ENCODE results near the gene GPR32.

GPR32 gene

GRCh38 chr19:50725218-50725910 lies 44.9 kb upstream of the GPR32 start (continued):
- TF ChIP-seq, protein P1, sequence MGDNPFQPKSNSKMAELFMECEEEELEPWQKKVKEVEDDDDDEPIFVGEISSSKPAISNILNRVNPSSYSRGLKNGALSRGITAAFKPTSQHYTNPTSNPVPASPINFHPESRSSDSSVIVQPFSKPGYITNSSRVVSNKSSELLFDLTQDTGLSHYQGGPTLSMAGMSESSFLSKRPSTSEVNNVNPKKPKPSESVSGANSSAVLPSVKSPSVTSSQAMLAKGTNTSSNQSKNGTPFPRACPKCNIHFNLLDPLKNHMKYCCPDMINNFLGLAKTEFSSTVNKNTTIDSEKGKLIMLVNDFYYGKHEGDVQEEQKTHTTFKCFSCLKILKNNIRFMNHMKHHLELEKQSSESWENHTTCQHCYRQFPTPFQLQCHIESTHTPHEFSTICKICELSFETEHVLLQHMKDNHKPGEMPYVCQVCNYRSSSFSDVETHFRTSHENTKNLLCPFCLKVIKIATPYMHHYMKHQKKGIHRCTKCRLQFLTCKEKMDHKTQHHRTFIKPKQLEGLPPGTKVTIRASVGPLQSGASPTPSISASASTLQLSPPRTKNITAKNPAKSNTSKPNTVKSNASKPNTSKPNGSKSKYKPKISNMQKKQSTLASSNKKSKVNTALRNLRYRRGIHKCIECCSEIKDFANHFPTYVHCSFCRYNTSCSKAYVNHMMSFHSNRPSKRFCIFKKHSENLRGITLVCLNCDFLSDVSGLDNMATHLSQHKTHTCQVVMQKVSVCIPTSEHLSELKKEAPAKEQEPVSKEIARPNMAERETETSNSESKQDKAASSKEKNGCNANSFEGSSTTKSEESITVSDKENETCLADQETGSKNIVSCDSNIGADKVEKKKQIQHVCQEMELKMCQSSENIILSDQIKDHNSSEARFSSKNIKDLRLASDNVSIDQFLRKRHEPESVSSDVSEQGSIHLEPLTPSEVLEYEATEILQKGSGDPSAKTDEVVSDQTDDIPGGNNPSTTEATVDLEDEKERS (tag by site-specific recombination; IDR thresholded peaks at IDR 0.05): no peak
- no peak for TF ChIP-seq ZNF175 (tag by site-specific recombination; IDR thresholded peaks at IDR 0.05)
- peak; percentile 69; the same call in 1 of the 2 replicates for TF ChIP-seq ZNF777 (tag by site-specific recombination; IDR thresholded peaks at IDR 0.05; ENCODE audit: borderline replicate concordance)
- TF ChIP-seq, protein P2, sequence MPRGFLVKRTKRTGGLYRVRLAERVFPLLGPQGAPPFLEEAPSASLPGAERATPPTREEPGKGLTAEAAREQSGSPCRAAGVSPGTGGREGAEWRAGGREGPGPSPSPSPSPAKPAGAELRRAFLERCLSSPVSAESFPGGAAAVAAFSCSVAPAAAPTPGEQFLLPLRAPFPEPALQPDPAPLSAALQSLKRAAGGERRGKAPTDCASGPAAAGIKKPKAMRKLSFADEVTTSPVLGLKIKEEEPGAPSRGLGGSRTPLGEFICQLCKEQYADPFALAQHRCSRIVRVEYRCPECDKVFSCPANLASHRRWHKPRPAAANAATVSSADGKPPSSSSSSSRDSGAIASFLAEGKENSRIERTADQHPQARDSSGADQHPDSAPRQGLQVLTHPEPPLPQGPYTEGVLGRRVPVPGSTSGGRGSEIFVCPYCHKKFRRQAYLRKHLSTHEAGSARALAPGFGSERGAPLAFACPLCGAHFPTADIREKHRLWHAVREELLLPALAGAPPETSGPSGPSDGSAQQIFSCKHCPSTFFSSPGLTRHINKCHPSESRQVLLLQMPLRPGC (tag by site-specific recombination; IDR thresholded peaks at IDR 0.05): peak; percentile 25; the same call in 1 of the 2 replicates
- 0 out of 2 replicates have a peak, but pooled peaks have one; percentile 34 for TF ChIP-seq ZNF16 (tag by site-specific recombination; IDR thresholded peaks at IDR 0.05; ENCODE audit: low read depth)
- TF ChIP-seq ZNF350 (tag by site-specific recombination; IDR thresholded peaks at IDR 0.05): no peak
- no peak for TF ChIP-seq IKZF3 (tag by site-specific recombination; IDR thresholded peaks at IDR 0.05)
- TF ChIP-seq ZNF623 (tag by site-specific recombination; IDR thresholded peaks at IDR 0.05): no peak
- no peak for TF ChIP-seq ZNF157 (tag by site-specific recombination; IDR thresholded peaks at IDR 0.05)
- TF ChIP-seq ZNF211 (tag by site-specific recombination; IDR thresholded peaks at IDR 0.05; ENCODE audit: low read depth): no peak
- TF ChIP-seq WT1 (tag by site-specific recombination; IDR thresholded peaks at IDR 0.05): no peak; the same call in 1 of the 2 replicates
- no peak for TF ChIP-seq ZFP41 (tag by site-specific recombination; IDR thresholded peaks at IDR 0.05; ENCODE audit: borderline replicate concordance)
- TF ChIP-seq, protein P3, sequence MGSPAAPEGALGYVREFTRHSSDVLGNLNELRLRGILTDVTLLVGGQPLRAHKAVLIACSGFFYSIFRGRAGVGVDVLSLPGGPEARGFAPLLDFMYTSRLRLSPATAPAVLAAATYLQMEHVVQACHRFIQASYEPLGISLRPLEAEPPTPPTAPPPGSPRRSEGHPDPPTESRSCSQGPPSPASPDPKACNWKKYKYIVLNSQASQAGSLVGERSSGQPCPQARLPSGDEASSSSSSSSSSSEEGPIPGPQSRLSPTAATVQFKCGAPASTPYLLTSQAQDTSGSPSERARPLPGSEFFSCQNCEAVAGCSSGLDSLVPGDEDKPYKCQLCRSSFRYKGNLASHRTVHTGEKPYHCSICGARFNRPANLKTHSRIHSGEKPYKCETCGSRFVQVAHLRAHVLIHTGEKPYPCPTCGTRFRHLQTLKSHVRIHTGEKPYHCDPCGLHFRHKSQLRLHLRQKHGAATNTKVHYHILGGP (tag by site-specific recombination; IDR thresholded peaks at IDR 0.05): no peak
- TF ChIP-seq, protein P4, sequence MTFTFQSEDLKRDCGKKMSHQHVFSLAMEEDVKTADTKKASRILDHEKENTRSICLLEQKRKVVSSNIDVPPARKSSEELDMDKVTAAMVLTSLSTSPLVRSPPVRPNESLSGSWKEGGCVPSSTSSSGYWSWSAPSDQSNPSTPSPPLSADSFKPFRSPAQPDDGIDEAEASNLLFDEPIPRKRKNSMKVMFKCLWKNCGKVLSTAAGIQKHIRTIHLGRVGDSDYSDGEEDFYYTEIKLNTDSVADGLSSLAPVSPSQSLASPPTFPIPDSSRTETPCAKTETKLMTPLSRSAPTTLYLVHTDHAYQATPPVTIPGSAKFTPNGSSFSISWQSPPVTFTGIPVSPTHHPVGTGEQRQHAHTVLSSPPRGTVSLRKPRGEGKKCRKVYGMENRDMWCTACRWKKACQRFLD (tag by site-specific recombination; IDR thresholded peaks at IDR 0.05): no peak
- TF ChIP-seq ZIC2 (tag by site-specific recombination; IDR thresholded peaks at IDR 0.05): no peak
- peak; percentile 75 for TF ChIP-seq ZNF610 (tag by site-specific recombination; IDR thresholded peaks at IDR 0.05; ENCODE audit: borderline replicate concordance)
- TF ChIP-seq ZNF670 (tag by site-specific recombination; IDR thresholded peaks at IDR 0.05; ENCODE audit: low read depth): no peak
- TF ChIP-seq ZNF707 (tag by site-specific recombination; IDR thresholded peaks at IDR 0.05): no peak
- 0 out of 2 replicates have a peak, but pooled peaks have one; percentile 56 for TF ChIP-seq KLF17 (tag by site-specific recombination; IDR thresholded peaks at IDR 0.05)
- peak; percentile 78 for TF ChIP-seq ZNF335 (tag by site-specific recombination; conservative IDR thresholded peaks at IDR 0.05)
- no peak for TF ChIP-seq ZNF221 (tag by site-specific recombination; IDR thresholded peaks at IDR 0.05; ENCODE audit: borderline replicate concordance)
- TF ChIP-seq ZNF549 (tag by site-specific recombination; IDR thresholded peaks at IDR 0.05): no peak
- TF ChIP-seq HOXD13 (CRISPR knock-in tag; IDR thresholded peaks at IDR 0.05; ENCODE audit: borderline replicate concordance): no peak
- no peak for TF ChIP-seq KLF9 (tag by site-specific recombination; IDR thresholded peaks at IDR 0.05; ENCODE audit: low read depth)
- TF ChIP-seq, protein P5, sequence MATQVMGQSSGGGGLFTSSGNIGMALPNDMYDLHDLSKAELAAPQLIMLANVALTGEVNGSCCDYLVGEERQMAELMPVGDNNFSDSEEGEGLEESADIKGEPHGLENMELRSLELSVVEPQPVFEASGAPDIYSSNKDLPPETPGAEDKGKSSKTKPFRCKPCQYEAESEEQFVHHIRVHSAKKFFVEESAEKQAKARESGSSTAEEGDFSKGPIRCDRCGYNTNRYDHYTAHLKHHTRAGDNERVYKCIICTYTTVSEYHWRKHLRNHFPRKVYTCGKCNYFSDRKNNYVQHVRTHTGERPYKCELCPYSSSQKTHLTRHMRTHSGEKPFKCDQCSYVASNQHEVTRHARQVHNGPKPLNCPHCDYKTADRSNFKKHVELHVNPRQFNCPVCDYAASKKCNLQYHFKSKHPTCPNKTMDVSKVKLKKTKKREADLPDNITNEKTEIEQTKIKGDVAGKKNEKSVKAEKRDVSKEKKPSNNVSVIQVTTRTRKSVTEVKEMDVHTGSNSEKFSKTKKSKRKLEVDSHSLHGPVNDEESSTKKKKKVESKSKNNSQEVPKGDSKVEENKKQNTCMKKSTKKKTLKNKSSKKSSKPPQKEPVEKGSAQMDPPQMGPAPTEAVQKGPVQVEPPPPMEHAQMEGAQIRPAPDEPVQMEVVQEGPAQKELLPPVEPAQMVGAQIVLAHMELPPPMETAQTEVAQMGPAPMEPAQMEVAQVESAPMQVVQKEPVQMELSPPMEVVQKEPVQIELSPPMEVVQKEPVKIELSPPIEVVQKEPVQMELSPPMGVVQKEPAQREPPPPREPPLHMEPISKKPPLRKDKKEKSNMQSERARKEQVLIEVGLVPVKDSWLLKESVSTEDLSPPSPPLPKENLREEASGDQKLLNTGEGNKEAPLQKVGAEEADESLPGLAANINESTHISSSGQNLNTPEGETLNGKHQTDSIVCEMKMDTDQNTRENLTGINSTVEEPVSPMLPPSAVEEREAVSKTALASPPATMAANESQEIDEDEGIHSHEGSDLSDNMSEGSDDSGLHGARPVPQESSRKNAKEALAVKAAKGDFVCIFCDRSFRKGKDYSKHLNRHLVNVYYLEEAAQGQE (tag by site-specific recombination; IDR thresholded peaks at IDR 0.05): no peak
- TF ChIP-seq ZNF571 (tag by site-specific recombination; IDR thresholded peaks at IDR 0.05): no peak
- TF ChIP-seq KLF1 (tag by site-specific recombination; IDR thresholded peaks at IDR 0.05): peak; percentile 66
- TF ChIP-seq MYNN (tag by site-specific recombination; IDR thresholded peaks at IDR 0.05; ENCODE audit: borderline replicate concordance): no peak
- TF ChIP-seq ZNF792 (tag by site-specific recombination; IDR thresholded peaks at IDR 0.05): peak; percentile 42; the same call in 1 of the 2 replicates
